HepG2 (cell line): ENCODE measurements around the gene RHOXF2. TPM values are rescaled to one million over a fixed set of nuclear protein-coding genes. Genes with fewer than 3 reads are reported as not detected.

Source experiments
- ATF3 ChIP-seq: sonication (generic); formaldehyde crosslinking; IDR thresholded peaks from 2 replicates; pipeline ENCODE4 v1.4.0; 2020; ENCODE audit warnings: missing genetic modification reagents
- GATA4 ChIP-seq: sonication (generic); IDR thresholded peaks from 2 replicates; pipeline ENCODE4 v1.6.1; 2016; ENCODE audit warnings: antibody characterized with exemption, low read depth, borderline replicate concordance
- JUN ChIP-seq: sonication (generic); formaldehyde crosslinking; IDR thresholded peaks from 2 replicates; pipeline ENCODE4 v1.4.0; 2020; ENCODE audit warnings: mild to moderate bottlenecking, missing genetic modification reagents
- PAWR ChIP-seq: sonication (generic); formaldehyde crosslinking; IDR thresholded peaks from 2 replicates; pipeline ENCODE4 v1.4.0; 2020; ENCODE audit warnings: missing genetic modification reagents, mild to moderate bottlenecking, borderline replicate concordance
- RARA ChIP-seq: IDR thresholded peaks from 2 replicates; pipeline ENCODE4 v1.6.1; 2016; ENCODE audit warnings: missing genetic modification reagents, missing compliant biosample characterization
- SALL2 ChIP-seq: sonication (generic); formaldehyde crosslinking; IDR thresholded peaks from 2 replicates; pipeline ENCODE4 v1.8.1; 2023; ENCODE audit warnings: mild to moderate bottlenecking, missing genetic modification reagents, inconsistent platforms
- polyA plus RNA-seq, 8 experiments: library from polyadenylated mRNA; depleted of rRNA in 3 of 8; stranded (reverse) in 7 of 8; unstranded in 1 of 8; fragments of >200 nt; fragmentation: Illumina TruSeq in 4 of 8; extraction: Trizol in 4 of 8; gene quantifications; 2 replicates each; pipeline versions ENCODE4 v1.2.1 to v1.2.3, GENCODE V29; 2011 to 2016; ENCODE audit warnings: low read depth in 4 of 8, missing spikeins in 1 of 8, mixed read lengths in 1 of 8; ENCODE audit not compliant: insufficient read depth in 1 of 8
- total RNA-seq, 5 experiments: library from RNA; depleted of rRNA; stranded (reverse); fragments of >200 nt; fragmentation: Illumina TruSeq; extraction: Trizol; gene quantifications; 2 replicates each; pipeline ENCODE4 v1.2.3, GENCODE V29; 2016; ENCODE audit warnings: low read depth in 1 of 5
- TF ChIP-seq, protein P1 (sequence below): sonication (generic); formaldehyde crosslinking; IDR thresholded peaks from 2 replicates; pipeline ENCODE4 v1.5.1; 2020; ENCODE audit warnings: missing genetic modification reagents, mild to moderate bottlenecking, borderline replicate concordance
- TF ChIP-seq, protein P2 (sequence below): sonication (generic); formaldehyde crosslinking; conservative IDR thresholded peaks from 2 replicates; pipeline ENCODE4 v1.8.0; 2022; ENCODE audit warnings: low read depth, missing genetic modification reagents

Gene RHOXF2
- total and polyA plus RNA-seq, 2 of the 13 experiments (the other 11 are each of a cell fraction or from before 2014, with no cell fraction given) = not detected

DNA sequence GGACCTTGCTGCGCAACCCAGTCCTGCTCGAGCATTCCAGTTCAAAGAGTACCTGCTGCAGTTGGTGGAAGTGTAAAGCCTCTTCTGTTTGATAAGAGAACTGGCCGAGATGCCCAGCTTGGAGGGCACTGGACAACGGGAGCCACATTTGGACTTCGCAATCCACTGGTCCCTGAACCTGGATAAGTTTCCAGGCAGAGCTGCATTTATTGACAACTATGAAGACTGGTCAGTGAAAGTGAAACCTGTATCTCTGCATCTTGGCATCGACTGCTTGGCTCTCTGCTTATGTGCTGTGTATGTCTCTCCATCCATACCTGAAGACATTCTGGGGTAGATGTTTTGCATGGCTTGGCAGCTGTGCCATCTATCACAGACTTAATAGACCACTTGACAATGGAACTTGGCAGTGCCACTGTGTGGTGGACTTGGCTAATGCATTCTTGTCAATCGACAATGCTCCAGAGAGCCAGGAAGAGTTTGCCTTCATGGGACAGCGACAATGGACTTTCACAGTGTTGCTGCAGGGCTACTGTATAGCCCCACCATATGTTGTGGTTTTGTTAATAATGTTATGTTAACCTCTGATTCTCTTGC is 48.7 kb downstream of the RHOXF2 start (continued):
- TF ChIP-seq ATF3 (CRISPR knock-in tag) (no peak), RARA (CRISPR knock-in tag) (no peak), SALL2 (no peak), JUN (CRISPR knock-in tag) (no peak), PAWR (CRISPR knock-in tag) (no peak), GATA4 (no peak)
- TF ChIP-seq, protein P1, sequence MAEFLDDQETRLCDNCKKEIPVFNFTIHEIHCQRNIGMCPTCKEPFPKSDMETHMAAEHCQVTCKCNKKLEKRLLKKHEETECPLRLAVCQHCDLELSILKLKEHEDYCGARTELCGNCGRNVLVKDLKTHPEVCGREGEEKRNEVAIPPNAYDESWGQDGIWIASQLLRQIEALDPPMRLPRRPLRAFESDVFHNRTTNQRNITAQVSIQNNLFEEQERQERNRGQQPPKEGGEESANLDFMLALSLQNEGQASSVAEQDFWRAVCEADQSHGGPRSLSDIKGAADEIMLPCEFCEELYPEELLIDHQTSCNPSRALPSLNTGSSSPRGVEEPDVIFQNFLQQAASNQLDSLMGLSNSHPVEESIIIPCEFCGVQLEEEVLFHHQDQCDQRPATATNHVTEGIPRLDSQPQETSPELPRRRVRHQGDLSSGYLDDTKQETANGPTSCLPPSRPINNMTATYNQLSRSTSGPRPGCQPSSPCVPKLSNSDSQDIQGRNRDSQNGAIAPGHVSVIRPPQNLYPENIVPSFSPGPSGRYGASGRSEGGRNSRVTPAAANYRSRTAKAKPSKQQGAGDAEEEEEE = no peak
- TF ChIP-seq, protein P2, sequence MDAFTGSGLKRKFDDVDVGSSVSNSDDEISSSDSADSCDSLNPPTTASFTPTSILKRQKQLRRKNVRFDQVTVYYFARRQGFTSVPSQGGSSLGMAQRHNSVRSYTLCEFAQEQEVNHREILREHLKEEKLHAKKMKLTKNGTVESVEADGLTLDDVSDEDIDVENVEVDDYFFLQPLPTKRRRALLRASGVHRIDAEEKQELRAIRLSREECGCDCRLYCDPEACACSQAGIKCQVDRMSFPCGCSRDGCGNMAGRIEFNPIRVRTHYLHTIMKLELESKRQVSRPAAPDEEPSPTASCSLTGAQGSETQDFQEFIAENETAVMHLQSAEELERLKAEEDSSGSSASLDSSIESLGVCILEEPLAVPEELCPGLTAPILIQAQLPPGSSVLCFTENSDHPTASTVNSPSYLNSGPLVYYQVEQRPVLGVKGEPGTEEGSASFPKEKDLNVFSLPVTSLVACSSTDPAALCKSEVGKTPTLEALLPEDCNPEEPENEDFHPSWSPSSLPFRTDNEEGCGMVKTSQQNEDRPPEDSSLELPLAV = no peak
